GM18517 (cell line): ENCODE measurements around the gene CAPNS1.
"Not testable (repeated sequence)": the region's sequence is repeated elsewhere in the genome, so short reads cannot be mapped to it uniquely, and the experiment has no call there.

ENCODE experiments used
- ATAC-seq: cut with Tn5 transposase; IDR thresholded peaks from one replicate; pipeline ENCODE4 v1.9.1; 2021; ENCODE audit warnings: mild to moderate bottlenecking, moderate library complexity; ENCODE audit not compliant: unreplicated experiment

The CAPNS1 gene

DNA sequence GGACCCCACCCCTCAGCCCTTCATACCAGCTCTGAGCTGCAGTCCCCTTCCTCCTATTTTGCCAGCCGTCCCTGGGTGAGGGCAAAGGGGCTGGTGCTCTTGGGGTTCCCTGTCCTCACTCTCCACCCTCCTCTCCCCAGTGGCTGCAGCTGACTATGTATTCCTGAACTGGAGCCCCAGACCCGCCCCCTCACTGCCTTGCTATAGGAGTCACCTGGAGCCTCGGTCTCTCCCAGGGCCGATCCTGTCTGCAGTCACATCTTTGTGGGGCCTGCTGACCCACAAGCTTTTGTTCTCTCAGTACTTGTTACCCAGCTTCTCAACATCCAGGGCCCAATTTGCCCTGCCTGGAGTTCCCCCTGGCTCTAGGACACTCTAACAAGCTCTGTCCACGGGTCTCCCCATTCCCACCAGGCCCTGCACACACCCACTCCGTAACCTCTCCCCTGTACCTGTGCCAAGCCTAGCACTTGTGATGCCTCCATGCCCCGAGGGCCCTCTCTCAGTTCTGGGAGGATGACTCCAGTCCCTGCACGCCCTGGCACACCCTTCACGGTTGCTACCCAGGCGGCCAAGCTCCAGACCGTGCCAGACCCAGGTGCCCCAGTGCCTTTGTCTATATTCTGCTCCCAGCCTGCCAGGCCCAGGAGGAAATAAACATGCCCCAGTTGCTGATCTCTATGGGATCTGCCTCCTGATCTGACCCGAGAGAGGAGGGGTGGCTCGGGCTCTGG lies 10.0 kb downstream of the CAPNS1 start:
- no peak for ATAC-seq

GRCh38 chr19:36150586-36150985 lies 10.7 kb downstream of the CAPNS1 start:
- no peak for ATAC-seq

GRCh38 chr19:36151144-36152018 lies 11.5 kb downstream of the CAPNS1 start:
- no peak for ATAC-seq

GRCh38 chr19:36152019-36152351 lies 12.1 kb downstream of the CAPNS1 start:
- ATAC-seq, result no peak

- ATAC-seq, result no peak
Measured at GRCh38 chr19:36152352-36153091, 12.7 kb downstream of the CAPNS1 start, which contains the start of gene COX7A1. COX7A1 (minus strand) TSS chr19:36152447; CDS start chr19:36152407, 40 bp downstream.

DNA sequence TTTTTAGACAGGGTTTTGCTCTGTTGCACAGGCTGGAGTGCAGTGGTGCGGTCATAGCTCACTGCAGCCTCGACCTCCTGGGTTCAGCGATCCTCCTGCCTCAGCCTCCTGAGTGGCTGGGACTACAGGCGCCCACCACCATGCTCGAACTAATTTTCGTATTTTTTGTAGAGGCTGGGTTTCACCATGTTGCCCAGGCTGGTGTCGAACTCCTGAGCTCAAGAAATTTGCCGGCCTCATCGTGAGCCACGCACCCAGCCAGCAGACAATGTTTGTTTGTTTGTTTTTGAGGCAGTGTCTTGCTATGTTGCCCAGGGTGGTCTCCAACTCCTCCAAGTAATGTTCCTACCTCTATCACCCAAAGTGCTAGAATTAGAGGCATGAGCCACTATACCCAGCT lies 13.3 kb downstream of the CAPNS1 start:
- no peak for ATAC-seq

- no peak for ATAC-seq
Measured at GRCh38 chr19:36160821-36161596, 21.1 kb downstream of the CAPNS1 start.

- ATAC-seq, result no peak
Measured at GRCh38 chr19:36163813-36164212, 23.9 kb downstream of the CAPNS1 start.

DNA sequence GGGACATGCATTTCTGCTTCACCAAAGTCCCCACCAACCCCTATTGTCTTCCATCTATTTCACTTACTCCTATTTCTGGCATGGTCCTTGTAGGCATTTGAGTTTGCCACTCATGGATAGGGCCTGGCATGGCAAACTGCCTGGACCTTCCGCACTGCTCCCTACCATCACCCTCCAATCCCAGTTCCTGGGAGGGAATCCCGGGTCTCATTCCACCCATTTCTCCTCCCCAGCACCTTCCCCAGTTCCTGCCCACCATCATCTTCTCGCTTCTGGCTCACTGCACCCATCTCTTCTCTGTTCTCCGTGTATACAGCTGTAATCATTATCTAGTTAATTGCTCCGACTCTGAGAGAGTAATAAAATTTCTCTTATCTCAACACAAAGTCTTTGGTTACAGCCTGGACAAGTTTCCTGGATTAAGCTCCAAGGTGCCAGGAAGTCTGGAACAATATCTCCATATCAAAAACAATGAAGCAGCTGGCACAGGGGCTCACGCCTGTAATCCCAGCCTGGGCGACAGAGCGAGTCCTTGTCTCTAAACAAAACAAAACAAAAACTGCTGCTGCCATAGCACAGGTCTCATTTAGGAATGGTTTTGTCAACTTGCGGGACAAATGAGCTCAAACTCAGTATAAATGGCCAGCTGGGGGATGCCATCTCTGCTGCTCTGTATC lies 29.4 kb downstream of the CAPNS1 start:
- no peak for ATAC-seq

GRCh38 chr19:36172852-36173251 lies 33.0 kb downstream of the CAPNS1 start:
- ATAC-seq, result no peak

DNA sequence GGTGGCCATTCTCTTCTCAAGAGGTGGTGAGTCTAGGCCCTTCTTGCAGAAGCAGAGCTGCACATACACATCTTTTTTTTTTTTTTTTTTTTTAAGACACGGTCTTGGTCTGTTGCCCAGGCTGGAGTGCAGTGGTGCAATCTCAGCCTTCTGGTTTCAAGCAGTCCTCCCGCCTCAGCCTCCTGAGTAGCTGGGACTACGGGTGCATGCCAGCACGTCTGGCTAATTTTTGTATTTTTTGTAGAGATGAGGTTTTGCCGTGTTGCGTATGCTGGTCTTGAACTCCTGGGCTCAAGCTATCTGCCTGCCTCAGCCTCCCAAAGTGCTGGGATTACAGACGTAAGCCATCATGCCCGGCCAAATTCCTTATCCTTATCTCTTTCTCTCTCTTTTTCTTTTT lies 34.0 kb downstream of the CAPNS1 start:
- not testable (repeated sequence) for ATAC-seq

GRCh38 chr19:36179077-36179476 lies 39.2 kb downstream of the CAPNS1 start:
- ATAC-seq, result not testable (repeated sequence)

DNA sequence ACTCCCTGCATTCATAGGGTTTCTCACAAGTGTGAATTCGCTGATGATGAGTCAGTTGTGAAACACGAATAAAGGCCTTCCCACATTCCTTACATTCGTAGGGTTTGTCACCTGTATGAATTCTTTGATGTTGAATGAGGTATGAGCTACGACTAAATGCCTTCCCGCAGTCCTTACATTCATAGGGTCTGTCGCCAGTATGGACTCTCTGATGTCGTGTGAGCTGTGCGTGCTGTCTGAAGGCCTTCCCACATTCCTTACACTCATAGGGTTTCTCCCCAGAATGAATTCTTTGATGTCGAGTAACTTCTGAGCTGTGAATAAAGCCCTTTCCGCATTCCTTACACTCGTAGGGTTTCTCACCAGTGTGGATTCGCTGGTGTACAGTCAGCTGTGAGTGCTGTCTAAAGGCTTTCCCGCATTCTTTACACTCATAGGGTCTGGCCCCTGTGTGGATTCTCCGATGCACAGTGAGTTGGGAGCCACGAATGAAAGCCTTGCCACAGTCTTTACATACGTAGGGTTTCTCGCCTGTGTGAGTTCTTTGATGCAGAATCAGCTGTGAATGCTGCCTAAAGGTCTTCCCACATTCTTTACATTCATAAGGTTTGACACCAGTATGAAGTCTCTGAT lies 42.9 kb downstream of the CAPNS1 start:
- no peak for ATAC-seq

GRCh38 chr19:36183245-36183628 lies 43.4 kb downstream of the CAPNS1 start:
- ATAC-seq, result no peak

GRCh38 chr19:36186722-36187121 lies 46.9 kb downstream of the CAPNS1 start:
- ATAC-seq, result not testable (repeated sequence)

DNA sequence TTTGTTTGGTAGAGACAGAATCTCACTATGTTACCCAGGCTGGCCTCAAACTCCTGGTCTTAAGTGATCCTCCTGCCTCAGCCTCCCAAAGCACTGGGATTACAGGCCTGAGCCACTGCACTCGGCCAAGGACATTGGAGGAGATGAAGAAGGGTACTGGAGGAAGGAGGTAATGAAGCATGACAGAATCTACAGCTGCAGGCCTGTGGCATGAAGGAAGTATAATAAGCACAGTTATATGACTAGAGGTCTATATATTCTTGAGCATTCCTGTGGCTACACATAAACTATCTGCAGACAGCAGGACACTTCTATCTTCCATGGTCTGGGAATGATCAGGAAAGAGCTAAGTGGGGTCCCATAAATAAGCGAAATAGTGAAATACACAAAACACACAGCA lies 56.4 kb downstream of the CAPNS1 start:
- no peak for ATAC-seq

- no peak for ATAC-seq
Measured at GRCh38 chr19:36198119-36198518, 58.3 kb downstream of the CAPNS1 start.
